ENCODE results near the gene CCDC167. TPM values are rescaled to one million over a fixed set of nuclear protein-coding genes. Genes with fewer than 3 reads are reported as not detected.

Gene CCDC167
- total and polyA plus RNA-seq, 2 donors from 2014 or later: 15.7 to 63.5 TPM

DNA sequence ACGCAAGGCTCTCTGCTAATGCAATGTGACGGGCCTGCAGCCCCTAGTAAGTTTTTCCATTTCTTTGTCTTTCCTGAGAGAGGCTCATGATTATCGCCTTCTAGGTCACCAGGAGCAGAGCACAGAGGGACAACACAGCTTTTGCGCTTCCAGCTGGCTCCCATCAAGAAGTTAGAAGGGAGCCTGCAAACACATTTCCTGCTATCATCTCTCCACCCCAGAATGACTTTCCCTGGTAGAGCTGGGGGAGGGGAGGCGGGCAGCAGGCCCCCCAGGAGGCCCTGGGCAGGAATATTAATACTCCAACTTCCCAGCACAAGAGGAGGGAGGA is 35.7 kb upstream of the CCDC167 start:
- Histone ChIP-seq H3K9ac (ENCODE audit: low read length in 3 of 3) (no peak overlapping the region), H3K27me3 (ENCODE audit: control insufficient read depth, insufficient read depth, low read length) (peaks cover 9% of the 10 kb centered on the region), H3K36me3 (ENCODE audit: control insufficient read depth in 2 of 3, insufficient read depth in 3 of 3, low read length in 3 of 3) (no peaks in the 10 kb centered on the region), H3K4me3 (ENCODE audit: low read length in 3 of 3) (peak overlapping the region in 1 of 3 donors; percentile 33), H3K9me3 (ENCODE audit: control insufficient read depth in 2 of 3, insufficient read depth in 1 of 3, low read length in 3 of 3) (no peaks in the 10 kb centered on the region), H3K27ac (ENCODE audit: low read depth in 2 of 2, low read length in 2 of 2) (no peak overlapping the region), H3K4me1 (ENCODE audit: control insufficient read depth in 2 of 3, insufficient read depth in 2 of 3, low read depth in 1 of 3, low read length in 3 of 3) (peaks cover 0 to 2% (median 0%) of the 10 kb centered on the region in 3 donors)
- FAIRE-seq (no peak), DNase-seq (peak in 3 of 5 donors; percentile 76 to 81 (median 77))
- intact Hi-C loops (cut with DNase I): no loop called here
- TF ChIP-seq, protein P1, sequence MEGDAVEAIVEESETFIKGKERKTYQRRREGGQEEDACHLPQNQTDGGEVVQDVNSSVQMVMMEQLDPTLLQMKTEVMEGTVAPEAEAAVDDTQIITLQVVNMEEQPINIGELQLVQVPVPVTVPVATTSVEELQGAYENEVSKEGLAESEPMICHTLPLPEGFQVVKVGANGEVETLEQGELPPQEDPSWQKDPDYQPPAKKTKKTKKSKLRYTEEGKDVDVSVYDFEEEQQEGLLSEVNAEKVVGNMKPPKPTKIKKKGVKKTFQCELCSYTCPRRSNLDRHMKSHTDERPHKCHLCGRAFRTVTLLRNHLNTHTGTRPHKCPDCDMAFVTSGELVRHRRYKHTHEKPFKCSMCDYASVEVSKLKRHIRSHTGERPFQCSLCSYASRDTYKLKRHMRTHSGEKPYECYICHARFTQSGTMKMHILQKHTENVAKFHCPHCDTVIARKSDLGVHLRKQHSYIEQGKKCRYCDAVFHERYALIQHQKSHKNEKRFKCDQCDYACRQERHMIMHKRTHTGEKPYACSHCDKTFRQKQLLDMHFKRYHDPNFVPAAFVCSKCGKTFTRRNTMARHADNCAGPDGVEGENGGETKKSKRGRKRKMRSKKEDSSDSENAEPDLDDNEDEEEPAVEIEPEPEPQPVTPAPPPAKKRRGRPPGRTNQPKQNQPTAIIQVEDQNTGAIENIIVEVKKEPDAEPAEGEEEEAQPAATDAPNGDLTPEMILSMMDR (IDR thresholded peaks at IDR 0.05; ENCODE audit: borderline replicate concordance, extremely low read depth, insufficient read depth): no peak

DNA sequence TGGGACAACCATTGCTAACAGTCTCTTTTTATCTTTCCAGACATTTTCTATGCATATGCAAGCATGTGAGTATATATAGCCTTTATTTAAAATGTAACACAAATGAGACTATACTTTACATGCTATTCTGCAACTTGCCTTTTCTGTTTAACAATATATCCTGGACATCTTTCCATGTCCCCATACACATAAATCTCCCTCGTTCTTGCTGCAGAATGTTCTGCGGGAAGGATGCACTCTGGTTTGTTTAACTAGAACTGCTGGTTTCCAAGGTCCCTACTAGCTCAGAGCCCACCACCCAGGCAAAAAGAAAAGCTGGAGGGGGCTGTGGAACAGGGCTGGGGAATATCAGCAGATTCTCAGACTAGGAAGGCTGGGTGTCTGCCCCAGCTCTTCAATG is 35.2 kb upstream of the CCDC167 start:
- FAIRE-seq (no peak), DNase-seq (no peak)
- H3K9ac ChIP-seq (ENCODE audit: low read length in 3 of 3): no peak overlapping the region
- TF ChIP-seq, protein P1 (IDR thresholded peaks at IDR 0.05; ENCODE audit: borderline replicate concordance, extremely low read depth, insufficient read depth): no peak
- H3K9me3 ChIP-seq (ENCODE audit: control insufficient read depth in 2 of 3, insufficient read depth in 1 of 3, low read length in 3 of 3): no peaks in the 10 kb centered on the region
- no peak overlapping the region for H3K4me3 ChIP-seq (ENCODE audit: low read length in 3 of 3)
- no peaks in the 10 kb centered on the region for H3K36me3 ChIP-seq (ENCODE audit: control insufficient read depth in 2 of 3, insufficient read depth in 3 of 3, low read length in 3 of 3)
- H3K27ac ChIP-seq (ENCODE audit: low read depth in 2 of 2, low read length in 2 of 2): no peak overlapping the region
- peaks cover 0 to 2% (median 0%) of the 10 kb centered on the region in 3 donors for H3K4me1 ChIP-seq (ENCODE audit: control insufficient read depth in 2 of 3, insufficient read depth in 2 of 3, low read depth in 1 of 3, low read length in 3 of 3)
- intact Hi-C loops (cut with DNase I): no loop called here
- peaks cover 9% of the 10 kb centered on the region for H3K27me3 ChIP-seq (ENCODE audit: control insufficient read depth, insufficient read depth, low read length)

- Histone ChIP-seq H3K27ac (ENCODE audit: low read depth in 2 of 2, low read length in 2 of 2) (no peak overlapping the region), H3K9ac (ENCODE audit: low read length in 3 of 3) (no peak overlapping the region), H3K36me3 (ENCODE audit: control insufficient read depth in 2 of 3, insufficient read depth in 3 of 3, low read length in 3 of 3) (no peaks in the 10 kb centered on the region), H3K4me1 (ENCODE audit: control insufficient read depth in 2 of 3, insufficient read depth in 2 of 3, low read depth in 1 of 3, low read length in 3 of 3) (peaks cover 0 to 2% (median 0%) of the 10 kb centered on the region in 3 donors), H3K9me3 (ENCODE audit: control insufficient read depth in 2 of 3, insufficient read depth in 1 of 3, low read length in 3 of 3) (no peaks in the 10 kb centered on the region), H3K27me3 (ENCODE audit: control insufficient read depth, insufficient read depth, low read length) (peaks cover 8% of the 10 kb centered on the region), H3K4me3 (ENCODE audit: low read length in 3 of 3) (no peak overlapping the region)
- DNase-seq (no peak), FAIRE-seq (no peak)
- TF ChIP-seq, protein P1 (IDR thresholded peaks at IDR 0.05; ENCODE audit: borderline replicate concordance, extremely low read depth, insufficient read depth): no peak
- intact Hi-C loops (cut with DNase I): no loop called here
Observed at GRCh38 chr6:37532122-37532521, 32.4 kb upstream of the CCDC167 start.

DNA sequence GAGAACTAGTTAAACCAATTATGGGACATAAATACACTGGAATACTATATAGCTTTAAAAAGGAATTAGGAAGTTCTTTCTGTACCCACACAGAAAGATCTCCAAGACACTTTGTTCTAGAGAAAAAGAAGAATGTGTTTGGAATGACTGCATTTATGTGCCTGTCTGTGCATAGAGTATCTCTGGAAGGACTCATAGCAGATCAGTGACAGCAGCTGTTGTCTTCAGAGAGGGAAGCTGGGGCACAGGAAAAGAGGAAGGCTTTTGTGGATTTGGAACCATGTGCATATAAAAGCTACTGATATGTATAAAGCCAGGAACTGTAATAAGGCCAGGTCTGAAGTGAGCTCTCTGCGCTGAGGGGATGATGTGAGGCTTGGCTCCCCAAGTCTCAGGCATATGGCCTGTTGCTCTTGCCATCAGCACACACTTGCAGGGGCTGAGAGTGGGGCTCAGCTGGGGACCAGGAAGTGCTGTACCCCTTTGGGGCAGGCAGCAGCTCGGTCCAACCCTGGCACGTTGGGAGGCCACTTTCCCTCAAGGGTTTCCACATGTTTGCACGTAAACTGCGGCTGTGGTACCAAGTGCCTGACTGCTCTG is 31.8 kb upstream of the CCDC167 start:
- TF ChIP-seq, protein P1 (IDR thresholded peaks at IDR 0.05; ENCODE audit: borderline replicate concordance, extremely low read depth, insufficient read depth): no peak
- Histone ChIP-seq H3K9ac (ENCODE audit: low read length in 3 of 3) (no peak overlapping the region), H3K9me3 (ENCODE audit: control insufficient read depth in 2 of 3, insufficient read depth in 1 of 3, low read length in 3 of 3) (no peaks in the 10 kb centered on the region), H3K4me3 (ENCODE audit: low read length in 3 of 3) (no peak overlapping the region), H3K27ac (ENCODE audit: low read depth in 2 of 2, low read length in 2 of 2) (no peak overlapping the region), H3K4me1 (ENCODE audit: control insufficient read depth in 2 of 3, insufficient read depth in 2 of 3, low read depth in 1 of 3, low read length in 3 of 3) (peaks cover 0 to 2% (median 0%) of the 10 kb centered on the region in 3 donors), H3K27me3 (ENCODE audit: control insufficient read depth, insufficient read depth, low read length) (peaks cover 6% of the 10 kb centered on the region), H3K36me3 (ENCODE audit: control insufficient read depth in 2 of 3, insufficient read depth in 3 of 3, low read length in 3 of 3) (no peaks in the 10 kb centered on the region)
- no peak for FAIRE-seq
- intact Hi-C loops (cut with DNase I): no loop called here
- DNase-seq: no peak

All from kidney (tissue), 14 donors.